HG02610 (cell line): Measurements from ENCODE around the gene NT5C2.
"Not testable (repeated sequence)": the region's sequence is repeated elsewhere in the genome, so short reads cannot be mapped to it uniquely, and the experiment has no call there.

Source experiments
- ATAC-seq: cut with Tn5 transposase; IDR thresholded peaks from one replicate; pipeline ENCODE4 v1.9.1; 2021; ENCODE audit warnings: mild to moderate bottlenecking, moderate library complexity; ENCODE audit not compliant: unreplicated experiment

NT5C2 gene

GRCh38 chr10:103193107-103193819 lies at the start of gene NT5C2:
Gene NT5C2 (minus strand): TSS chr10:103193272. CDS start chr10:103174958, 18,314 bp downstream.
- ATAC-seq = peak; percentile 66

GRCh38 chr10:103241262-103242011 lies 48.4 kb upstream of the NT5C2 start:
- peak; percentile 58 for ATAC-seq

- ATAC-seq = no peak
Measured at GRCh38 chr10:103238506-103239252, 45.6 kb upstream of the NT5C2 start.

- ATAC-seq = no peak
Measured at GRCh38 chr10:103235775-103236174, 42.7 kb upstream of the NT5C2 start.

GRCh38 chr10:103232772-103233488 lies 39.9 kb upstream of the NT5C2 start:
- no peak for ATAC-seq

GRCh38 chr10:103232131-103232673 lies 39.1 kb upstream of the NT5C2 start:
- ATAC-seq = no peak

- ATAC-seq = no peak
Measured at GRCh38 chr10:103231047-103231551, 38.0 kb upstream of the NT5C2 start.

- no peak for ATAC-seq
Measured at GRCh38 chr10:103227416-103227815, 34.3 kb upstream of the NT5C2 start.

GRCh38 chr10:103225939-103226338 lies 32.9 kb upstream of the NT5C2 start:
- no peak for ATAC-seq

GRCh38 chr10:103224721-103225120 lies 31.6 kb upstream of the NT5C2 start:
- not testable (repeated sequence) for ATAC-seq

GRCh38 chr10:103224133-103224532 lies 31.1 kb upstream of the NT5C2 start:
- no peak for ATAC-seq

GRCh38 chr10:103216362-103216761 lies 23.3 kb upstream of the NT5C2 start:
- ATAC-seq = not testable (repeated sequence)

- no peak for ATAC-seq
Measured at GRCh38 chr10:103215601-103216000, 22.5 kb upstream of the NT5C2 start.

GRCh38 chr10:103210262-103210661 lies 17.2 kb upstream of the NT5C2 start:
- not testable (repeated sequence) for ATAC-seq

- not testable (repeated sequence) for ATAC-seq
Measured at GRCh38 chr10:103207643-103208042, 14.6 kb upstream of the NT5C2 start.

GRCh38 chr10:103207141-103207540 lies 14.1 kb upstream of the NT5C2 start:
- ATAC-seq = no peak

GRCh38 chr10:103206715-103207114 lies 13.6 kb upstream of the NT5C2 start:
- not testable (repeated sequence) for ATAC-seq

- not testable (repeated sequence) for ATAC-seq
Measured at GRCh38 chr10:103205401-103205800, 12.3 kb upstream of the NT5C2 start.

GRCh38 chr10:103204353-103205255 lies 11.5 kb upstream of the NT5C2 start:
- ATAC-seq = no peak
